NCI-H1105 treated with DMSO at 0.1 percent for 48 hours (cell line): Measurements from ENCODE around the gene CD58.
A peak's percentile ranks its signal among the peaks of the same experiment; 100 is the strongest.

Experiments
- DNase-seq: peaks from one replicate; lab custom pipeline; 2025; lab: John Stamatoyannopoulos, UW

The CD58 gene

GRCh38 chr1:116493484-116494352 lies 77.1 kb downstream of the CD58 start:
- DNase-seq, result no peak

GRCh38 chr1:116493036-116493435 lies 77.8 kb downstream of the CD58 start:
- DNase-seq, result no peak

- DNase-seq, result no peak
Measured at GRCh38 chr1:116492358-116492811, 78.4 kb downstream of the CD58 start.

- no peak for DNase-seq
Measured at GRCh38 chr1:116491700-116492357, 79.0 kb downstream of the CD58 start.

GRCh38 chr1:116490588-116490987 lies 80.2 kb downstream of the CD58 start:
- no peak for DNase-seq

GRCh38 chr1:116489231-116489697 lies 81.6 kb downstream of the CD58 start:
- no peak for DNase-seq

GRCh38 chr1:116488071-116488470 lies 82.8 kb downstream of the CD58 start:
- no peak for DNase-seq

GRCh38 chr1:116487583-116487982 lies 83.2 kb downstream of the CD58 start:
- DNase-seq, result no peak

GRCh38 chr1:116487031-116487430 lies 83.8 kb downstream of the CD58 start:
- no peak for DNase-seq

GRCh38 chr1:116486424-116486823 lies 84.4 kb downstream of the CD58 start:
- DNase-seq, result no peak

- no peak for DNase-seq
Measured at GRCh38 chr1:116485976-116486375, 84.8 kb downstream of the CD58 start.

GRCh38 chr1:116485071-116485735 lies 85.6 kb downstream of the CD58 start:
- peak; percentile 79 for DNase-seq

- DNase-seq, result no peak
Measured at GRCh38 chr1:116483481-116484309, 87.1 kb downstream of the CD58 start.

GRCh38 chr1:116482490-116482889 lies 88.3 kb downstream of the CD58 start:
- DNase-seq, result no peak

- no peak for DNase-seq
Measured at GRCh38 chr1:116481934-116482333, 88.9 kb downstream of the CD58 start.

GRCh38 chr1:116478621-116479020 lies 92.2 kb downstream of the CD58 start:
- DNase-seq, result no peak

GRCh38 chr1:116477429-116477828 lies 93.4 kb downstream of the CD58 start:
- no peak for DNase-seq

- no peak for DNase-seq
Measured at GRCh38 chr1:116476321-116476720, 94.5 kb downstream of the CD58 start.

- no peak for DNase-seq
Measured at GRCh38 chr1:116475850-116476218, 95.0 kb downstream of the CD58 start.

- DNase-seq, result no peak
Measured at GRCh38 chr1:116474921-116475849, 95.6 kb downstream of the CD58 start.
